ENCODE results near the gene UBXN2A.
A peak's percentile ranks its signal among the peaks of the same experiment; 100 is the strongest.

UBXN2A gene

GRCh38 chr2:23939987-23940717, at the start of gene UBXN2A:
Gene UBXN2A, plus strand, starts transcription at chr2:23940463. Its CDS starts 17,852 bp downstream, at chr2:23958315.
- peak; percentile 64 for DNase-seq (ENCODE audit: low spot score)

DNA sequence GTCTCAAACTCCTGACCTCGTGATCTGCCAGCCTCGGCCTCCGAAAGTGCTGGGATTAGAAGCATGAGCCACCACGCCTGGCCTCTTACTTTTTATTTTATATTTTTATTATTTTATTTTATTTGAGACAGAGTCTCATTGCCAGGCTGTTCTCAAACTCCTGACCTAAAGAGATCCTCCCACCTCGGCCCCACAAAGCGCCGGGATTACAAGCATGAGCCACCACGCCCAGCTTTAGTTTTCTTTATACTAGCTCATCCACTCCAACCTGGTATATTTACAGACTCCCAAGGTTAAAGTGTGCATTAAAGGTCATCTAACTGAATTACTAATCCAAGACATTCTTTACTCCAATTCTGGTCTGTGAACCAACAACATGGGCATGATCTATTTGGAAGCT, 40.1 kb upstream of the UBXN2A start:
- no peak for DNase-seq (ENCODE audit: low spot score)

- DNase-seq (ENCODE audit: low spot score), result no peak
Measured at GRCh38 chr2:23900541-23901322, 39.5 kb upstream of the UBXN2A start.

GRCh38 chr2:23901966-23902846, 38.1 kb upstream of the UBXN2A start:
- no peak for DNase-seq (ENCODE audit: low spot score)

DNA sequence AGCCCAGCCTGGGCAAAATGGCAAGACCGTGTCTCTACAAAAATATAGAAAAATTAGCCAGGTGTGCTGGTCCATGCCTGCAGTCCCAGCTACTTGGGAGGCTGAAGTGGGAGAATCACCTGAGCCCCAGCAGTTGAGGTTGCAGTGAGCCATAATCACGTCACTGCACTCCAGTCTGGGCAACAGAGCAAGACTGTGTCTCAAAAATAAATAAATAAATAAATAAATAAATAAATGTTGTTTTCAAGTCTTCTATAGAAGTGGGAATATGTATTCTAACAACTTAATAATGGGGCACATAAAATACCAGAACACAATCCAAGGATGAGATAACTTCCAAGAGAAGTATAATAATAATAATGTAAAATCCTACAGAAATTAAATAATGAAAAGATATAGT, 37.2 kb upstream of the UBXN2A start:
- DNase-seq (ENCODE audit: low spot score), result no peak

DNA sequence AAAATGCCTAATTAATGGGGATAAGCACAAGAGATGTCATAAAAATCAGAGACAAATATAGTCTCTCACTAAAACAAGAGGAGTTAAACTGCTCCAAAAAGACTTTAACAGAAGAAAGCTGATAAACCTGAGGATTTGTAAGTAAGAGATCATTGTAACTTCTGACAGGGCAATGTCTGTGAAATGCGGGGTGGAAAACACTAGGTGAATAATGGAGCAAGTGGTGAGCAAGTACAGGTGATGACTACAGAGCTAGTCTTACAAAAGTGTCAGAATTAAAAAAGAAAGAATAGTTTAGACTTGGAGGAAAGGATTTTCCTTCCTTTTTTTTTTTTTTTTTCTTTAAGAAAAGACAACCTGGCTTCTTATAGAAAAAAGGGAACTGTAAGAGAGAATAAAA, 36.0 kb upstream of the UBXN2A start:
- no peak for DNase-seq (ENCODE audit: low spot score)

DNA sequence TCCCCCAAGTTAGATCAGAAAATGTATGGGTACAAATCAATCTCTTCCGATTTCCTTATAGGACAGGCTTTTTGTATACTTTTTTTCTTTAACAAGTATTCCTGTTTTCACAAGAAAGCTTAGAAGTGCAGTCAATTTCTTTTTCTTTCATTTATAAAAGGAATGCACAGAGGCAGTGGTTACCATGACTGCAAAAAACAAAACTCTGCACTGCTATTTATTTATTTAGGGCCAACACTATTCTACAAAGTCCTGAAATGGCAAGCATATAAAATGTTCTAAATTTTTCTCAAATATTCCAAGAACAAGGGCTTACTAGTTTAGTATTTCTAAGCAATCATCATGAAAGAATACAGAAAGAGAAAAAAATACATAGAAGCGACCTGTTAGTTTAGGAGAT, 35.6 kb upstream of the UBXN2A start:
- no peak for DNase-seq (ENCODE audit: low spot score)

DNA sequence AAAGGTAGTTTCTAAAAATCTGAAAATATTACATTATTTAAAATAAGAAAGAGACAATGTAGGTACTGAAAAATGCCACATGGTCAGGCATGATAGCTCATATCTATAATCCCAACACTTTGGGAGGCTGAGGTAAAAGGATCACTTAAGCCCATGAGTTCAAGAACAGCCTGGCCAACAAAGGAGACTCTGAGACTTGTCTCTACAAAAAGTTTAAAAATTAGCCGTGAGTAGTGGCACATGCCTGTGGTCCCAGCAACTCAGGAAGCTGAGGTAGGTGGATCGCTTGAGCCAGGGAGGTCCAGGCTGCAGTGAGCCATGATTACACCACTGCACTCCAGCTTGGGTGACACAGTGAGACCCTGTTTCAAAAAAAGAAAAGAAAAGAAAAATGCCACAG, 35.1 kb upstream of the UBXN2A start:
- no peak for DNase-seq (ENCODE audit: low spot score)

DNA sequence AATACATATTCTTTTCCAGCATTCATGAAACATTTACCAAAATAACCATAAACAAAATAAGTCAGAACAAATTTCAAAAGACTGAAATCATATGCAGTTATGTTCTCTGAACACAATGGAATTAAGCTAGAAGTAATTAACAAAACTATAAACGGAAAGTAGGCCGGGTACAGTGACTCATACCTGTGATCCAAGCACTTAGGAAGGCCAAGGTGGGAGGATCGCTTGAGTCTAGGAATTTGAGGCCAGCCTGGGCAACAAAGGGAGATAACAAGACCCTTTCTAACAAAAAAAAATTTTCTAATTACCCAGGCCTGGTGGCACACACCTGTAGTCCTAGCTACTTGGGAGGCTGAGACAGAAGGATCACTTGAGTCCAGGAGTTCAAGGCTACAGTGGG, 28.2 kb upstream of the UBXN2A start:
- DNase-seq (ENCODE audit: low spot score), result no peak

- DNase-seq (ENCODE audit: low spot score), result no peak
Measured at GRCh38 chr2:23915327-23915726, 24.9 kb upstream of the UBXN2A start.

DNA sequence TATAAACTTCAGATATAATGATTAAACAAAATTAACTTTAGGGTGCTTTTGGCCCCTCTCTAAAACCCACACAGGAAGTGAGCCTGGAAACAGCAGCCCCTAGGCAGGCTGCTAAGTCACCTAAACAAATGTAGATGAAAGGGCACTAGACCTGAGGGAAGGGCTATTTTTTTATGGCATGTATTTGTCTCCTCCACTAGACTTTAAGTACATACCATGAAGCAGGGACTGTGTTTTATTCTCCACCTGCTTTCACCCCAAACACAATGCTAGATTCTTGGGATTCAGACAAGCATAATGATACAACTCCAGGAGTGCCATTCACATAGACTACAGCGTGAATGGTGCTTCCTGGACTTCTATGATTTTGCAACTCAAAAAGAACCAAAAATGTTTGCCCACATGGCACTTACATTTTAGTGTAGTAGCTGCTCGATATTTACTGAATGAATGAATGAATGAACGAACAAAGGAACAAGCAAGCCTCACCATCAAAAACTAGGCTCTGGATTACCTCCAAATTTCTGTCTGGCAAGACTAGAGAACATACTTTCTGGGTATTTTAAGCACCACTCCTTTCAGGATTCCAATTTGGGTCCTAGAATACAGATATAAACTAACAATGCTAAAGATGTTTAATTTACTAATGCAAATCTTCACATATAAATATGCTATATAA, 23.4 kb upstream of the UBXN2A start:
- peak; percentile 18 for DNase-seq (ENCODE audit: low spot score)

DNA sequence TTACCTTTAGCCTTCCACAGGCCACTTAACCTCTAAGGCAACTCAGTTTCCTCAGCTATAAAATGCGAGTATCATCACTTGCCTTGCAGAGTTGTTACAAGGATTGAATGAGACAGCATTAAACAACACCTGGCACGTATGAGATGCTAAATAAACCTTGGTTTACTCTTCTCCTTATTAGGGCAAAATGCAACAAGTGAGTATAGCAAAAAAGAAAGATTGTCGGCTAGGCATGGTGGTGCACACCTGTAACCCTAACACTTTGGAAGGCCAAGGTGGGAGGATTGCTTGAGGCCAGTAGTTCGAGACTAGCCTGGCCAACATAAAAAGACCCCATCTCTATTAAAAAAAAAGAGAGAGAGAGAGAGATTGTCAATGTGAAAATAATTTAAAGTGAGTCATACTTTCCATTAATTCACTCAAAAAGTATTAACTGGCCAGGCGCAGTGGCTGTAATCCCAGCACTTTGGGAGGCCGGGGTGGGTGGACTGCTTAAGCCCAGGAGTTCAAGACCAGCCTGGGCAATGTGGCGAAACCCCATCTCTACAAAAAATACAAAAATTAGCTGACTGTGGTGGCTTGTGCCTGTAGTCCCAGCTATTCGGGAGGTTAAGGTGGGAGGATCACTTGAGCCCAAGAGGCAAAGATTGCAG, 21.3 kb upstream of the UBXN2A start:
- no peak for DNase-seq (ENCODE audit: low spot score)

DNA sequence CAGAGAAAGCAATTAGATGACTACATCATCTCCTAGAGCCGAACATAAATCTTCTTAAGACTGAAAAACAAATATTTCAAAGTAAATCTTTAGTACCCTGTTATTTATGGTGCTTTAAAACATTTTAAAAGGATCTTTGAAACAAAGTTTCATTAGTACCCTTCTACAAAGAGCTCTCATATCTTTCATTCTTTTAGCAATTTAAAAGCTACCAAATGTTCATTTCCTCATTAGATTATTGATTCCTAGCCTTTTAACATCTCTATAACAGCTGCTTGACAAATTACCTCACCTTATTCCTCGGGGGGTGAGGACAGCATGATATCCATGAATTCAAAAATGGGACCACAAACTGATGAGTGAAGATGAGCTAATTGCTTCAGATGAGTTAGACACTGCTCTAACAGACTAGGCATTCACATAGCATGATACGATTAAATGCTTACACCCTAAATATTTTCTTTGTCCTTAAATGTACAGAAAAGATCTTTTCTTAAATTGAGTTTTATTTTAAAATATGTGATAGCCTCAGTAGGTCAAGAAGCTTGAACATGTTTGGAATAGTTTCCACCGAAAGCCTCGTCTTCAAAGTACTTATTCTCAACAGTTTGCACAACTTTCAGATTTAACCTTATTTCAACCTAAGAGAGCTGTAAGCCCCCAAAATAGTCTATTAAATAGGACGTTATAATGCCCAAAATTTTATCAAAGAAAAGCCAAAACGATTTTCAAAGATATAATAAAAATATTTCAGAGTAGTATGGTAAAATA, 15.5 kb upstream of the UBXN2A start:
- no peak for DNase-seq (ENCODE audit: low spot score)

DNA sequence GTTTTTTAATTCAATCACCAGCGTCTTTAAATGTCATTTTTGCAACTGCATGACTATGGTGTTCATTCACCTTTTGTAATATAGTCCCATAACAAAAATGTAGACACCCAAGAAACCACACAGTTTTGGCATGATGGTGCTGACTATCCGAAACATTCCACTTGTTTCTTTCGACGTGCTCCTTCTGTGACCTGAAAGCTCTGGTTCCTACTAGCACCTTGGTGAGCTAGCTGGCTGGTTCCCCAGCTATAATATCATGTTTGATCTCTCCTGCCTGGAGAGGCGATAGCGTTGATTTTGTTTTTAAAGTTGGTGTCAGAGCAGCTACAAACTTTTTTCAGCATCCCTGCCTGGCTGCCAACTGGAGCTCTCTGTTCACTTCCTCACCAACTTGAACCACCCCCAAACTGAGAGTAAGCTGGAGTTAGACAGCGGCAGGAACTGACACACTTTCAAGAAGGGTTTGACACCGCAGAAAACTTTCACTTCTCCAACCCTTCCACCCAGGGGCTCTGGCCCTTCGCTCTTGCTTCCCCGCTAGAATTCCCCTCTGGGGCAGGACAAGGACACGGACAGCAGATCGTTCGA, 14.5 kb upstream of the UBXN2A start:
- peak; percentile 70 for DNase-seq (ENCODE audit: low spot score)

GRCh38 chr2:23926290-23926749, 13.9 kb upstream of the UBXN2A start:
- peak; percentile 4 for DNase-seq (ENCODE audit: low spot score)

GRCh38 chr2:23926750-23927571, 13.3 kb upstream of the UBXN2A start, which contains the start of gene ATAD2B:
Gene ATAD2B, minus strand, starts transcription at chr2:23927123. Its CDS starts 353 bp downstream, at chr2:23926770.
- peak; percentile 93 for DNase-seq (ENCODE audit: low spot score)

- no peak for DNase-seq (ENCODE audit: low spot score)
Measured at GRCh38 chr2:23934259-23934658, 6.0 kb upstream of the UBXN2A start.

GRCh38 chr2:23940718-23941620, 706 bp downstream of the UBXN2A start:
- DNase-seq (ENCODE audit: low spot score), result peak; percentile 17
